SU-DHL-6 (cell line): ENCODE results near the gene ZSCAN2.

Experiments used
- H2AFZ ChIP-seq: fragments of 200-600 bp; sonication (generic); 2 replicates; pipeline ENCODE4 v1.6.1; 2014; ENCODE audit warnings: low read depth, mild to moderate bottlenecking, moderate library complexity, mixed read lengths, antibody characterized with exemption, low read length; ENCODE audit not compliant: severe bottlenecking
- H3F3A ChIP-seq: fragments of 200-600 bp; shearing (Covaris generic); 2 replicates; pipeline ENCODE4 v1.6.0; 2016; ENCODE audit warnings: antibody characterized with exemption, mild to moderate bottlenecking; ENCODE audit not compliant: insufficient read depth
- H3K27ac ChIP-seq: fragments of 200-600 bp; sonication (generic); 2 replicates; pipeline ENCODE4 v1.5.1; 2016; ENCODE audit warnings: low read depth, mild to moderate bottlenecking, low read length, moderate library complexity, mixed read lengths
- H3K27me3 ChIP-seq: fragments of 200-600 bp; sonication (generic), shearing (Covaris generic); 2 replicates; pipeline ENCODE4 v1.6.0; 2014; ENCODE audit warnings: mild to moderate bottlenecking, low read length
- H3K36me3 ChIP-seq: fragments of 200-600 bp; sonication (generic); 2 replicates; pipeline ENCODE4 v1.6.1; 2014; ENCODE audit warnings: mild to moderate bottlenecking, low read length, mixed read lengths
- H3K4me2 ChIP-seq: fragments of 300-600, 200-600 bp; shearing (Covaris generic), sonication (generic); 2 replicates; pipeline ENCODE4 v1.6.0; 2014; ENCODE audit warnings: low read length, low read depth, mild to moderate bottlenecking; ENCODE audit not compliant: poor library complexity, severe bottlenecking
- H3K4me3 ChIP-seq: fragments of 200-600 bp; sonication (generic); 2 replicates; pipeline ENCODE4 v1.5.1; 2014; ENCODE audit warnings: antibody characterized with exemption, low read length, mild to moderate bottlenecking, mixed read lengths; ENCODE audit not compliant: insufficient read depth, poor library complexity, severe bottlenecking
- H3K79me2 ChIP-seq: fragments of 200-600 bp; sonication (generic); 2 replicates; pipeline ENCODE4 v1.6.1; 2014; ENCODE audit warnings: mild to moderate bottlenecking, low read length, moderate library complexity; ENCODE audit not compliant: insufficient read depth
- H3K9ac ChIP-seq: fragments of 200-600 bp; sonication (generic); 2 replicates; pipeline ENCODE4 v1.7.0; 2014; ENCODE audit warnings: mild to moderate bottlenecking, low read length
- H3K9me2 ChIP-seq: fragments of 200-600 bp; sonication (generic); replicated peaks from 2 replicates; pipeline ENCODE4 v1.6.1; 2014; ENCODE audit warnings: low read length; ENCODE audit not compliant: insufficient read depth
- H3K9me3 ChIP-seq: fragments of 200-600 bp; sonication (generic); 2 replicates; pipeline ENCODE4 v1.6.1; 2014; ENCODE audit warnings: low read length, mixed read lengths; ENCODE audit not compliant: insufficient read depth
- H4K20me1 ChIP-seq: fragments of 200-600 bp; sonication (generic); 2 replicates; pipeline ENCODE4 v1.6.1; 2014; ENCODE audit warnings: low read depth, mild to moderate bottlenecking, antibody characterized with exemption, low read length, moderate library complexity, mixed read lengths
- CTCF ChIP-seq: fragments of 200-600 bp; sonication (generic); IDR thresholded peaks from one replicate; pipeline ENCODE4 v1.5.1; 2017; ENCODE audit warnings: antibody characterized with exemption, mild to moderate bottlenecking, low read length, moderate library complexity; ENCODE audit not compliant: insufficient read depth, poor library complexity, severe bottlenecking
- EZH2phosphoT487 ChIP-seq: fragments of 200-600 bp; sonication (generic), shearing (Covaris generic); conservative IDR thresholded peaks from 2 replicates; pipeline ENCODE4 v1.6.1; 2018; ENCODE audit warnings: mild to moderate bottlenecking, antibody characterized with exemption, low read length, moderate library complexity, mixed read lengths

ZSCAN2 gene

DNA sequence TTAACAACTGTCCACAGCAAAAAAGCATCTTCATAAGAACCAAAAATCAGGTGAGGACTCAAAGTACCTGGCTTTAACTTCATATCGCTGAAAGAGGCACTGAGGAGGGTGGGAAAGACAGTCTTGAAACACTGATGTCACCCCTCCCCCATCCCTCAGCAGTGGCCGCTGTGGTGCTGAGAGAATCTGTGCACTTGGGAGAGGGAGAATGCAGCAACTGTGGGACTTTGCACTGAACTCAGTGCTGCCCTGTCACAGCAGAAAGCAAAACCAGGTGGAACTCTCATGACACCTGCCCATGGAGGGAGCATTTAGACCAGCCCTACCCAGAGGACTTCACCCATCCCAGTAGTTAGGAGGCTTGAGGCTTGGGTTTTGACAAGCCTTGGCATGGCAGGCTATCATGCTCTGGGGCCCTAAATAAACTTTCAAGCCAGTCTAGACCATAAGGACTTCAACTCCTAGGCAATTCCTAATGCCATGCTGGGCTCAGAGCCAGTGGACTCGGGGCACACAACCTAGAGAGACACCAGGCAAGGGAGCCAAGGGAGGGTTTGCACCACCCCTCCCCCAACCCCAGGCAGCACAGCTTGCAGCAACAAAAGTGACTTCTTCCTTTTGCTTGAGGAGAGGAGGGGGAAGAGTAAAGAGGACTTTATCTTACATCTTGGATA is 6.1 kb upstream of the ZSCAN2 start:
- H3K27me3 ChIP-seq = no peaks in the 10 kb centered on the region
- no peaks in the 10 kb centered on the region for H3K9me3 ChIP-seq
- H3K4me3 ChIP-seq = no peak overlapping the region
- H2AFZ ChIP-seq = no peak overlapping the region
- H3K9me2 ChIP-seq = no peaks in the 10 kb centered on the region
- H3K4me2 ChIP-seq = no peak overlapping the region
- no peaks in the 10 kb centered on the region for H3K79me2 ChIP-seq
- H4K20me1 ChIP-seq = no peaks in the 10 kb centered on the region
- no peaks in the 10 kb centered on the region for H3K36me3 ChIP-seq
- H3K9ac ChIP-seq = no peak overlapping the region
- H3K27ac ChIP-seq = no peak overlapping the region
- TF ChIP-seq EZH2phosphoT487 (no peak), CTCF (no peak)
- peaks cover 15% of the 10 kb centered on the region for H3F3A ChIP-seq

- TF ChIP-seq CTCF (no peak), EZH2phosphoT487 (no peak)
Measured at GRCh38 chr15:84595660-84596059, 5.1 kb upstream of the ZSCAN2 start.

DNA sequence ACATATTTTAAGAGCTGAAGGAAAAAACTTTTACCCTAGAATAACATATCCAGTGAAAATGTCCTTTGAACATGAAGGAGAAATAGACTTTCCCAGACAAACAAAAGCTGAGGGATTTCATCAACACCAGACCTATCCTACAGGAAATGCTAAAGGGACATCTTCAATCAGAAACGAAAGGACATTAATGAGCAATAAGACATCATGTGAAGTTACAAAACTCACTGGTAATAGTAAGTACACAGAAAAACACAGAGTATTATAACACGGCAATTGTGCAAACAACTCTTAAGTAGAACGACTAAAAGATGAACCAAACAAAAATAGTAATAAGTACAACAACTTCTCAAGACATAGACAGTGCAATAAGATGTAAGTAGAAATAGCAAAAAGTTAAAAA is 3.5 kb upstream of the ZSCAN2 start:
- peaks cover 15% of the 10 kb centered on the region for H3F3A ChIP-seq
- no peak overlapping the region for H3K4me3 ChIP-seq
- no peaks in the 10 kb centered on the region for H3K79me2 ChIP-seq
- no peaks in the 10 kb centered on the region for H3K27me3 ChIP-seq
- no peaks in the 10 kb centered on the region for H3K9me3 ChIP-seq
- H3K9ac ChIP-seq = no peak overlapping the region
- no peaks in the 10 kb centered on the region for H3K36me3 ChIP-seq
- no peaks in the 10 kb centered on the region for H3K9me2 ChIP-seq
- no peak overlapping the region for H2AFZ ChIP-seq
- H3K27ac ChIP-seq = peak overlapping the region; percentile 83; the same call in 1 of the 2 replicates
- no peak overlapping the region for H3K4me2 ChIP-seq
- H4K20me1 ChIP-seq = no peaks in the 10 kb centered on the region
- TF ChIP-seq CTCF (no peak), EZH2phosphoT487 (no peak)

More at GRCh38 chr15:84595660-84596059, 5.1 kb upstream of the ZSCAN2 start:
- Histone ChIP-seq H3K9ac (no peak overlapping the region), H3K36me3 (no peaks in the 10 kb centered on the region), H3K9me2 (no peaks in the 10 kb centered on the region), H3K4me3 (no peak overlapping the region), H3K27me3 (no peaks in the 10 kb centered on the region), H3K9me3 (no peaks in the 10 kb centered on the region), H3K79me2 (no peaks in the 10 kb centered on the region), H2AFZ (no peak overlapping the region), H4K20me1 (no peaks in the 10 kb centered on the region), H3K27ac (no peak overlapping the region), H3K4me2 (no peak overlapping the region), H3F3A (peaks cover 15% of the 10 kb centered on the region)
